HPDE6-E6E7 (cell line): Measurements from ENCODE around the gene FBXW7.
A peak's percentile ranks its signal among the peaks of the same experiment; 100 is the strongest.

Source experiments
- DNase-seq: peaks from one replicate; pipeline ENCODE4 v3.0.0; 2011; ENCODE audit warnings: missing footprints; ENCODE audit errors: extremely low spot score

FBXW7 gene

GRCh38 chr4:152283801-152284470 is 252.0 kb downstream of the FBXW7 start:
- no peak for DNase-seq

GRCh38 chr4:152281822-152282221 is 254.1 kb downstream of the FBXW7 start:
- DNase-seq = no peak

GRCh38 chr4:152281211-152281610 is 254.7 kb downstream of the FBXW7 start:
- DNase-seq = no peak

GRCh38 chr4:152279234-152279566 is 256.7 kb downstream of the FBXW7 start:
- DNase-seq = peak; percentile 25

GRCh38 chr4:152278505-152279233 is 257.2 kb downstream of the FBXW7 start:
- peak; percentile 43 for DNase-seq

- DNase-seq = no peak
These were observed 257.8 kb downstream of the FBXW7 start for GRCh38 chr4:152278172-152278504.

- no peak for DNase-seq
These were observed 258.6 kb downstream of the FBXW7 start for GRCh38 chr4:152277333-152277732.

GRCh38 chr4:152273343-152273742 is 262.5 kb downstream of the FBXW7 start:
- DNase-seq = peak; percentile 38
